ENCODE results near the gene PGBD5.

PGBD5 gene

GRCh38 chr1:230271300-230272035 is 154.7 kb downstream of the PGBD5 start:
- DNase-seq (ENCODE audit: insufficient read length, low spot score) = no peak
- no peak for TF ChIP-seq CTCF (IDR thresholded peaks at IDR 0.05; ENCODE audit: insufficient read depth, missing control alignments)
- FAIRE-seq = no peak

GRCh38 chr1:230270559-230271281 is 155.4 kb downstream of the PGBD5 start:
- FAIRE-seq = no peak
- no peak for DNase-seq (ENCODE audit: insufficient read length, low spot score)
- no peak for TF ChIP-seq CTCF (IDR thresholded peaks at IDR 0.05; ENCODE audit: insufficient read depth, missing control alignments)

GRCh38 chr1:230270185-230270558 is 156.0 kb downstream of the PGBD5 start:
- no peak for TF ChIP-seq CTCF (IDR thresholded peaks at IDR 0.05; ENCODE audit: insufficient read depth, missing control alignments)
- no peak for FAIRE-seq
- no peak for DNase-seq (ENCODE audit: insufficient read length, low spot score)

GRCh38 chr1:230268371-230269170 is 157.6 kb downstream of the PGBD5 start:
- FAIRE-seq = no peak
- peak; percentile 71 for TF ChIP-seq CTCF (IDR thresholded peaks at IDR 0.05; ENCODE audit: insufficient read depth, missing control alignments)
- DNase-seq (ENCODE audit: insufficient read length, low spot score) = peak; percentile 82

- no peak for TF ChIP-seq CTCF (IDR thresholded peaks at IDR 0.05; ENCODE audit: insufficient read depth, missing control alignments)
- DNase-seq (ENCODE audit: insufficient read length, low spot score) (no peak), FAIRE-seq (no peak)
These were observed 158.6 kb downstream of the PGBD5 start for GRCh38 chr1:230267338-230268065.

- no peak for FAIRE-seq
- TF ChIP-seq CTCF (IDR thresholded peaks at IDR 0.05; ENCODE audit: insufficient read depth, missing control alignments) = no peak
- no peak for DNase-seq (ENCODE audit: insufficient read length, low spot score)
These were observed 159.7 kb downstream of the PGBD5 start for GRCh38 chr1:230266456-230266855.
